ENCODE results near the gene PHTF2. TPM values are rescaled to one million over a fixed set of nuclear protein-coding genes. Genes with fewer than 3 reads are reported as not detected.

The PHTF2 gene
- total and polyA plus RNA-seq, 2 donors (not counting 3 experiments of a cell fraction or from before 2014, with no cell fraction given) = 13.3 to 21.4 TPM

GRCh38 chr7:77757589-77757988, 41.0 kb upstream of the PHTF2 start:
- H3K4me1 ChIP-seq (ENCODE audit: control insufficient read depth, extremely low read depth, insufficient read depth, low read length) = no peaks in the 10 kb centered on the region
- no peaks in the 10 kb centered on the region for H3K9me3 ChIP-seq (replicated peaks; ENCODE audit: control insufficient read depth, insufficient read depth, low read length)
- H2AFZ ChIP-seq (ENCODE audit: low read depth, low read length) = no peak overlapping the region
- dilution Hi-C loops (cut with MboI; ENCODE audit: extremely low pct_ligation_motif_present, low sequenced_read_pairs) (no loop called here), intact Hi-C loops (cut with micrococcal nuclease) (no loop called here)
- H3K79me2 ChIP-seq (ENCODE audit: control insufficient read depth, insufficient read depth, low read length) = peaks cover 21% of the 10 kb centered on the region
- no peak overlapping the region for H3K9ac ChIP-seq (replicated peaks; ENCODE audit: extremely low read depth, insufficient read depth, low read length)
- no peaks in the 10 kb centered on the region for H3K27me3 ChIP-seq (ENCODE audit: control insufficient read depth in 2 of 2, insufficient read depth in 2 of 2, low read length in 2 of 2)
- H3K4me2 ChIP-seq (ENCODE audit: insufficient read depth, low read length) = no peak overlapping the region
- BruUV-seq (replicated peaks) = no TSS peak
- DNase-seq (ENCODE audit: low read depth, low spot score) (no peak), FAIRE-seq (no peak)
- H3K9me1 ChIP-seq (replicated peaks; ENCODE audit: control insufficient read depth, extremely low read depth, insufficient read depth, low read length) = no peaks in the 10 kb centered on the region
- ChIA-PET POLR2A (no interaction called here), CTCF (interaction anchor here (0.6 to 4.2 kb wide), 8 partner anchors 10 to 178 kb away, joined by 3 to 40 read pairs (median 5); no protein-coding TSS in a partner anchor)
- H3K36me3 ChIP-seq (ENCODE audit: control insufficient read depth in 2 of 2, extremely low read depth in 1 of 2, insufficient read depth in 2 of 2, low read length in 2 of 2) = no peaks in the 10 kb centered on the region
- no peak overlapping the region for H3K27ac ChIP-seq (ENCODE audit: insufficient read depth, low read depth, low read length)
- H3K4me3 ChIP-seq (replicated peaks in 1 of 3; ENCODE audit: insufficient read depth in 1 of 3, low read depth in 1 of 3, low read length in 3 of 3) = no peak overlapping the region
- H4K20me1 ChIP-seq (replicated peaks; ENCODE audit: control insufficient read depth, extremely low read depth, insufficient read depth, low read length) = peaks cover 2% of the 10 kb centered on the region
- TF ChIP-seq POLR2AphosphoS5 (IDR thresholded peaks at IDR 0.05; ENCODE audit: insufficient read depth, low read depth, low read length) (no peak), GATA2 (IDR thresholded peaks at IDR 0.05; ENCODE audit: insufficient read depth, insufficient read length, low read depth, low read length) (no peak), POLR2A (IDR thresholded peaks at IDR 0.05; ENCODE audit: low read depth, low read length) (no peak), MYC (IDR thresholded peaks at IDR 0.05; ENCODE audit: low read depth, low read length) (no peak), JUN (IDR thresholded peaks at IDR 0.05; ENCODE audit: borderline replicate concordance, insufficient read depth, insufficient read length, low read depth) (no peak), EZH2 (IDR thresholded peaks at IDR 0.05; ENCODE audit: borderline replicate concordance, low read depth, low read length, severe bottlenecking) (no peak), FOS (IDR thresholded peaks at IDR 0.05; ENCODE audit: borderline replicate concordance, insufficient read depth, low read length) (no peak)
- TF ChIP-seq, protein P1, sequence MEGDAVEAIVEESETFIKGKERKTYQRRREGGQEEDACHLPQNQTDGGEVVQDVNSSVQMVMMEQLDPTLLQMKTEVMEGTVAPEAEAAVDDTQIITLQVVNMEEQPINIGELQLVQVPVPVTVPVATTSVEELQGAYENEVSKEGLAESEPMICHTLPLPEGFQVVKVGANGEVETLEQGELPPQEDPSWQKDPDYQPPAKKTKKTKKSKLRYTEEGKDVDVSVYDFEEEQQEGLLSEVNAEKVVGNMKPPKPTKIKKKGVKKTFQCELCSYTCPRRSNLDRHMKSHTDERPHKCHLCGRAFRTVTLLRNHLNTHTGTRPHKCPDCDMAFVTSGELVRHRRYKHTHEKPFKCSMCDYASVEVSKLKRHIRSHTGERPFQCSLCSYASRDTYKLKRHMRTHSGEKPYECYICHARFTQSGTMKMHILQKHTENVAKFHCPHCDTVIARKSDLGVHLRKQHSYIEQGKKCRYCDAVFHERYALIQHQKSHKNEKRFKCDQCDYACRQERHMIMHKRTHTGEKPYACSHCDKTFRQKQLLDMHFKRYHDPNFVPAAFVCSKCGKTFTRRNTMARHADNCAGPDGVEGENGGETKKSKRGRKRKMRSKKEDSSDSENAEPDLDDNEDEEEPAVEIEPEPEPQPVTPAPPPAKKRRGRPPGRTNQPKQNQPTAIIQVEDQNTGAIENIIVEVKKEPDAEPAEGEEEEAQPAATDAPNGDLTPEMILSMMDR (IDR thresholded peaks at IDR 0.05; ENCODE audit: extremely low read depth in 1 of 2, insufficient read depth in 1 of 2, low read depth in 1 of 2, low read length in 2 of 2) = no peak
- TF ChIP-seq, protein P2, sequence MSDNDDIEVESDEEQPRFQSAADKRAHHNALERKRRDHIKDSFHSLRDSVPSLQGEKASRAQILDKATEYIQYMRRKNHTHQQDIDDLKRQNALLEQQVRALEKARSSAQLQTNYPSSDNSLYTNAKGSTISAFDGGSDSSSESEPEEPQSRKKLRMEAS (IDR thresholded peaks at IDR 0.05; ENCODE audit: insufficient read depth, insufficient read length) = no peak
